CD4-positive, alpha-beta T cell (primary cell): ENCODE measurements around the gene CFAP99. TPM values are rescaled to one million over a fixed set of nuclear protein-coding genes. Genes with fewer than 3 reads are reported as not detected.

Source experiments
- ATAC-seq: fragments of 200-7000 bp; cut with Tn5 transposase; one replicate; pipeline ENCODE4 v1.10.0; 2022; ENCODE audit warnings: mild to moderate bottlenecking; ENCODE audit not compliant: poor library complexity
- CTCF ChIA-PET: fragments of 350-600 bp; sonication (Branson Sonifier 250); formaldehyde crosslinking; loops from one replicate; lab custom pipeline; 2021; ENCODE audit warnings: antibody characterized with exemption, inconsistent platforms; lab: Charles Lee
- POLR2A ChIA-PET: fragments of 350-600 bp; sonication (Branson Sonifier 250); formaldehyde crosslinking; loops from one replicate; lab custom pipeline; 2021; ENCODE audit warnings: antibody characterized with exemption, inconsistent platforms; lab: Charles Lee
- DNase-seq, 14 experiments: peaks; one replicate each; pipeline ENCODE4 v3.0.0-alpha.2; 2013 to 2020; ENCODE audit warnings: mixed read lengths in 2 of 14
- H3K27ac ChIP-seq, 2 donors: one replicate each; pipeline versions ENCODE4 v1.5.1 to v1.7.0; 2013; ENCODE audit warnings: low read length in 2 of 2, low read depth in 1 of 2, mild to moderate bottlenecking in 1 of 2
- H3K27me3 ChIP-seq, 2 experiments: 1 replicate in 1 of 2; 2 replicates in 1 of 2; pipeline versions ENCODE4 v1.6.1 to v1.7.0; 2013; ENCODE audit warnings: low read length in 2 of 2, control low read depth in 1 of 2, mild to moderate bottlenecking in 1 of 2, moderate library complexity in 1 of 2; ENCODE audit not compliant: insufficient read depth in 2 of 2, control insufficient read depth in 1 of 2
- H3K36me3 ChIP-seq: one replicate; pipeline ENCODE4 v1.6.1; 2013; ENCODE audit warnings: low read length, control low read depth; ENCODE audit not compliant: insufficient read depth
- H3K4me1 ChIP-seq: one replicate; pipeline ENCODE4 v1.6.1; 2013; ENCODE audit warnings: low read length, control low read depth; ENCODE audit not compliant: insufficient read depth
- H3K4me3 ChIP-seq: one replicate; pipeline ENCODE4 v1.5.1; 2013; ENCODE audit warnings: mild to moderate bottlenecking, low read length, moderate library complexity
- H3K9me3 ChIP-seq, 2 experiments: 1 replicate in 1 of 2; 2 replicates in 1 of 2; pipeline versions ENCODE4 v1.6.1 to v1.7.0; 2013; ENCODE audit warnings: low read length in 2 of 2, mild to moderate bottlenecking in 2 of 2, control low read depth in 1 of 2, moderate library complexity in 1 of 2; ENCODE audit not compliant: control insufficient read depth in 1 of 2, insufficient read depth in 1 of 2
- H3K27ac Mint-ChIP-seq: one replicate; pipeline ENCODE4 v1.8.0; 2020; ENCODE audit warnings: mixed read lengths
- H3K27me3 Mint-ChIP-seq: one replicate; pipeline ENCODE4 v1.8.0; 2021; ENCODE audit warnings: mixed read lengths
- H3K36me3 Mint-ChIP-seq: one replicate; pipeline ENCODE4 v1.8.0; 2021; ENCODE audit warnings: low read depth, mixed read lengths
- H3K4me1 Mint-ChIP-seq: one replicate; pipeline ENCODE4 v1.8.0; 2021; ENCODE audit warnings: low read depth, mixed read lengths
- H3K4me3 Mint-ChIP-seq: one replicate; pipeline ENCODE4 v1.8.0; 2020; ENCODE audit warnings: mild to moderate bottlenecking, mixed read lengths
- H3K9me3 Mint-ChIP-seq: one replicate; pipeline ENCODE4 v1.8.0; 2020; ENCODE audit warnings: mixed read lengths
- intact Hi-C, 2 experiments: fragments of 100-400 bp; cut with DNase I in 1 of 2; cut with micrococcal nuclease in 1 of 2; formaldehyde crosslinking; loops; one replicate each; pipeline versions ENCODE4 v1.15.1 to v1.9.0; 2023 to 2025; cut with DNase I, micrococcal nuclease
- total RNA-seq, 174 experiments: library from RNA in 2 of 174; stranded (reverse) in 2 of 174; gene quantifications; one replicate each; pipeline ENCODE4 v1.2.3 and lab custom pipeline; 2021 to 2026
- TF ChIP-seq, protein P1 (sequence below): fragments of 200-600 bp; IDR thresholded peaks from one replicate; pipeline ENCODE4 v1.8.0; 2022; ENCODE audit warnings: antibody characterized with exemption, mild to moderate bottlenecking

Gene CFAP99
- total RNA-seq, 2 experiments from 2014 or later: 0.17 TPM; not detected in 1

DNA sequence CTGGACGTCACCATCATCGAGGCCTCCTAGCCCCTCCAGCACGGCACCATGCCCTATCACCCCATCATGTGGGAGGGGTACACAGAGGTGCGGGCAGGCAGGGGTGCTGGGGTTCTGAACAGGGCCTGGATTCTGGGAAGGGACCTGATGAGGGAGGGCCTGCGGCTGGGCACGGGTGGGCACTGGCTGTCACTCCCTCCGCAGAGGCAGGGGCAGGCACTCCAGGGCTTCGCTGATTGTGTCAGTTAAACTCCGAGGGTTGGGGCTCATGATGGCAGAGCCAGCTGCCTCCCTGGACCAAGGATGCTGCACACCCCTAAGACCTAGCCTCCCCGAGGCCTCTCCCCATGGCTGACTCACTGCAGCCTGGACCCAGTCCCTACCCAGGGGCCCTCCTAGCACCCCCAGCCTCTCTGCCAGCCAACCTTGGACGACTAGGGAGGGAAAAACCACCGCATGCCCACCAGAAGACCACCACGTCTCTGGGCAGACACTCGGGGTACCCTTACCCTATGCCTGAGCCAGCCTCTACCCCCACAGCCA is 46.2 kb upstream of the CFAP99 start:
- Histone ChIP-seq H3K27ac (no peak overlapping the region), H3K4me1 (no peaks in the 10 kb centered on the region), H3K36me3 (peaks cover 4% of the 10 kb centered on the region), H3K9me3 (peaks cover 8 to 21% of the 10 kb centered on the region in 2 experiments), H3K27me3 (no peaks in the 10 kb centered on the region), H3K4me3 (no peak overlapping the region)
- intact Hi-C loops: no loop called here
- Mint-ChIP-seq H3K27me3 (no peaks in the 10 kb centered on the region), H3K4me1 (no peaks in the 10 kb centered on the region), H3K27ac (no peak overlapping the region), H3K4me3 (no peak overlapping the region), H3K9me3 (no peaks in the 10 kb centered on the region), H3K36me3 (peaks cover 5% of the 10 kb centered on the region)
- ATAC-seq: no peak
- TF ChIP-seq, protein P1, sequence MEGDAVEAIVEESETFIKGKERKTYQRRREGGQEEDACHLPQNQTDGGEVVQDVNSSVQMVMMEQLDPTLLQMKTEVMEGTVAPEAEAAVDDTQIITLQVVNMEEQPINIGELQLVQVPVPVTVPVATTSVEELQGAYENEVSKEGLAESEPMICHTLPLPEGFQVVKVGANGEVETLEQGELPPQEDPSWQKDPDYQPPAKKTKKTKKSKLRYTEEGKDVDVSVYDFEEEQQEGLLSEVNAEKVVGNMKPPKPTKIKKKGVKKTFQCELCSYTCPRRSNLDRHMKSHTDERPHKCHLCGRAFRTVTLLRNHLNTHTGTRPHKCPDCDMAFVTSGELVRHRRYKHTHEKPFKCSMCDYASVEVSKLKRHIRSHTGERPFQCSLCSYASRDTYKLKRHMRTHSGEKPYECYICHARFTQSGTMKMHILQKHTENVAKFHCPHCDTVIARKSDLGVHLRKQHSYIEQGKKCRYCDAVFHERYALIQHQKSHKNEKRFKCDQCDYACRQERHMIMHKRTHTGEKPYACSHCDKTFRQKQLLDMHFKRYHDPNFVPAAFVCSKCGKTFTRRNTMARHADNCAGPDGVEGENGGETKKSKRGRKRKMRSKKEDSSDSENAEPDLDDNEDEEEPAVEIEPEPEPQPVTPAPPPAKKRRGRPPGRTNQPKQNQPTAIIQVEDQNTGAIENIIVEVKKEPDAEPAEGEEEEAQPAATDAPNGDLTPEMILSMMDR: no peak
- ChIA-PET CTCF (no interaction called here), POLR2A (no interaction called here)
- DNase-seq: no peak

DNA sequence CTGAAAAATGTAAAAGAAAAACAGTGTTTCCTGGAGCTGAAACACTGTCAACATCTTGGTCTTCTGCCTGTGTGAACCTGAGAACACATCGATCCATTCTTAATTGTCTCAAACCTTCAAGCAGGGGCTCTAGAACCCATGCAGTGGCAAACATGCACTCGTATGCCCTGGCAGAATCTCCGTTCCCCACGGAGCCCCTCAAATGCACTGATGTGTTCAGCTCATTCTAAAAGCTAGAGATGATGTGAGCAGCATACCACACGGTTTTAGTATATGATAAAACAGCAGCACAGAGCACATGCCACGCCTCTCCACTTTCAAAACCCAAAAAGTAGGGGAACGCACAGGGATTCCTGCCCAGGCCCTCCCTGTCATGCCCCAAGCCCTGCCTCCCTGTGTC is 45.2 kb upstream of the CFAP99 start:
- no peaks in the 10 kb centered on the region for H3K9me3 Mint-ChIP-seq
- TF ChIP-seq, protein P1: no peak
- ChIA-PET POLR2A (interaction anchor here (1.2 kb wide), 1 partner anchor 92 kb away, joined by 3 read pairs; no protein-coding TSS in a partner anchor), CTCF (no interaction called here)
- Histone ChIP-seq H3K27ac (no peak overlapping the region), H3K27me3 (no peaks in the 10 kb centered on the region), H3K4me3 (no peak overlapping the region), H3K4me1 (no peaks in the 10 kb centered on the region), H3K9me3 (peaks cover 8 to 21% of the 10 kb centered on the region in 2 experiments), H3K36me3 (peaks cover 4% of the 10 kb centered on the region)
- DNase-seq (no peak), ATAC-seq (no peak)
- no peak overlapping the region for H3K27ac Mint-ChIP-seq
- H3K4me3 Mint-ChIP-seq: no peak overlapping the region
- H3K36me3 Mint-ChIP-seq: peaks cover 5% of the 10 kb centered on the region
- intact Hi-C loops: no loop called here
- H3K4me1 Mint-ChIP-seq: no peaks in the 10 kb centered on the region
- no peaks in the 10 kb centered on the region for H3K27me3 Mint-ChIP-seq

DNA sequence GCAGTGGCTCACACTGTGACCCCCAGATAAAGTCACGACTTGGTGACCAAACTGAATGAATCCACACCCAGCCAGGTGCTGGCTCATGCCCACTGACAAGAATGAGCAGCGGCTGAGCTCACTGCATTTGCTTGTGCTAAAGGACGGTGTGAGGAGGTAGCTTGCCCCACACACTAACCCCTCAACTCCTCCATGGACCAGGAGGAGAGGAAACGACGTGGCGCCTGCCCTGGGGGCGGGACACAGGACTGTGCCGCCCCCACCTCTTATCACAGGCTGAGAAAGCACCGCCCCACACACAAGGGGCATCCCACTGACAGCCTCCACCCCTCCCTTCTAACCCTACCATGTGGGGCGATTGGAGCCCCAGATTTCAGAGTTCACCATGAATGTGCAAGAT is 43.3 kb upstream of the CFAP99 start:
- ChIA-PET CTCF (no interaction called here), POLR2A (no interaction called here)
- TF ChIP-seq, protein P1: no peak
- ATAC-seq (no peak), DNase-seq (no peak)
- no peak overlapping the region for H3K4me3 Mint-ChIP-seq
- H3K27ac ChIP-seq: no peak overlapping the region
- no peaks in the 10 kb centered on the region for H3K27me3 ChIP-seq
- intact Hi-C loops: no loop called here
- no peak overlapping the region for H3K4me3 ChIP-seq
- H3K36me3 Mint-ChIP-seq: peaks cover 5% of the 10 kb centered on the region
- H3K27me3 Mint-ChIP-seq: no peaks in the 10 kb centered on the region
- peaks cover 0 to 6% of the 10 kb centered on the region in 2 experiments for H3K9me3 ChIP-seq
- no peaks in the 10 kb centered on the region for H3K4me1 Mint-ChIP-seq
- no peaks in the 10 kb centered on the region for H3K9me3 Mint-ChIP-seq
- H3K4me1 ChIP-seq: no peaks in the 10 kb centered on the region
- H3K36me3 ChIP-seq: peaks cover 4% of the 10 kb centered on the region
- no peak overlapping the region for H3K27ac Mint-ChIP-seq
